GM21825 (cell line): ENCODE data around the gene ENTHD1.
"Not testable (repeated sequence)": the region's sequence is repeated elsewhere in the genome, so short reads cannot be mapped to it uniquely, and the experiment has no call there.

Source experiments
- ATAC-seq: cut with Tn5 transposase; IDR thresholded peaks from one replicate; pipeline ENCODE4 v1.9.1; 2021; ENCODE audit warnings: mild to moderate bottlenecking, moderate library complexity; ENCODE audit not compliant: unreplicated experiment

ENTHD1 gene

GRCh38 chr22:39851606-39852315 lies 41.8 kb downstream of the ENTHD1 start:
- ATAC-seq = no peak

GRCh38 chr22:39847477-39847876 lies 46.1 kb downstream of the ENTHD1 start:
- no peak for ATAC-seq

GRCh38 chr22:39846539-39846938 lies 47.0 kb downstream of the ENTHD1 start:
- not testable (repeated sequence) for ATAC-seq

- no peak for ATAC-seq
These were observed 48.0 kb downstream of the ENTHD1 start for GRCh38 chr22:39845529-39845928.

- ATAC-seq = no peak
These were observed 53.5 kb downstream of the ENTHD1 start for GRCh38 chr22:39839917-39840510.

- no peak for ATAC-seq
These were observed 54.4 kb downstream of the ENTHD1 start for GRCh38 chr22:39839204-39839603.

- no peak for ATAC-seq
These were observed 60.0 kb downstream of the ENTHD1 start for GRCh38 chr22:39833610-39834009.

- no peak for ATAC-seq
These were observed 60.5 kb downstream of the ENTHD1 start for GRCh38 chr22:39833093-39833492.

GRCh38 chr22:39832627-39833074 lies 60.9 kb downstream of the ENTHD1 start:
- ATAC-seq = no peak

GRCh38 chr22:39825661-39826102 lies 67.9 kb downstream of the ENTHD1 start:
- peak; percentile 71 for ATAC-seq

- ATAC-seq = no peak
These were observed 72.6 kb downstream of the ENTHD1 start for GRCh38 chr22:39821008-39821407.

- ATAC-seq = no peak
These were observed 73.3 kb downstream of the ENTHD1 start for GRCh38 chr22:39820256-39820655.

GRCh38 chr22:39819429-39819828 lies 74.1 kb downstream of the ENTHD1 start:
- ATAC-seq = no peak

GRCh38 chr22:39818094-39818493 lies 75.5 kb downstream of the ENTHD1 start:
- no peak for ATAC-seq

GRCh38 chr22:39815932-39816331 lies 77.6 kb downstream of the ENTHD1 start:
- no peak for ATAC-seq

GRCh38 chr22:39814899-39815298 lies 78.7 kb downstream of the ENTHD1 start:
- ATAC-seq = no peak

- ATAC-seq = no peak
These were observed 83.6 kb downstream of the ENTHD1 start for GRCh38 chr22:39809772-39810557.

- ATAC-seq = no peak
These were observed 85.5 kb downstream of the ENTHD1 start for GRCh38 chr22:39808081-39808480.

GRCh38 chr22:39806109-39806508 lies 87.5 kb downstream of the ENTHD1 start:
- ATAC-seq = no peak

GRCh38 chr22:39805117-39805516 lies 88.4 kb downstream of the ENTHD1 start:
- ATAC-seq = no peak

GRCh38 chr22:39802682-39803081 lies 90.9 kb downstream of the ENTHD1 start:
- no peak for ATAC-seq
